Esophagus squamous epithelium (tissue), 4 donors: ENCODE results near the gene CPED1.

Source experiments
- POLR2A ChIP-seq, 4 donors: fragments of 450-650 bp; IDR thresholded peaks; one replicate each; pipeline ENCODE4 v1.6.1; 2017; ENCODE audit warnings: antibody characterized with exemption in 4 of 4, mild to moderate bottlenecking in 4 of 4, moderate library complexity in 3 of 4
- TF ChIP-seq, protein P1 (sequence below), 6 experiments: fragments of 450-650 bp in 4 of 6; fragments of 200-600 bp in 2 of 6; sonication (generic) in 2 of 6; IDR thresholded peaks; one replicate each; pipeline ENCODE4 v1.5.1; 2016 to 2019; ENCODE audit warnings: antibody characterized with exemption in 6 of 6, mild to moderate bottlenecking in 4 of 6, moderate library complexity in 4 of 6

DNA sequence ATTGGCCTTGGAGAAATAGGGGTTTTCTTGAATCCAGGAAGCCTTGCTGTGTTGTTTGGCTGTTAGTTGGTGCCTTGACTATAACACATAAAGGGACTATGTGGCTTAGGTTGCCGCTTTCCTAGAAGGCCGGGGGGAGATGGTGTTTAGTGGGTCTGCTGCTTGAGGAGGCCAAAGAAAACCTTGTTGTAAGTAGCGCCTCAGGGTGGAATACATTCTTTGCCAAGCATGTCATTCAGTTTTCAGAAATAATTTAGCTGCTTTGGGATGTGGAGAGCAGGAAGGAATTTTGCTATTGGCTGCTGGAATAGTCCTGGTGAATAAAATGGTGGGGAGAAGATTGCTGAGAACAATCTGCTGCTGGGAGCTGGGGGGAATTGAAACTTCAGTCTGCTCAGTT lies 207.4 kb downstream of the CPED1 start:
- TF ChIP-seq, protein P1, sequence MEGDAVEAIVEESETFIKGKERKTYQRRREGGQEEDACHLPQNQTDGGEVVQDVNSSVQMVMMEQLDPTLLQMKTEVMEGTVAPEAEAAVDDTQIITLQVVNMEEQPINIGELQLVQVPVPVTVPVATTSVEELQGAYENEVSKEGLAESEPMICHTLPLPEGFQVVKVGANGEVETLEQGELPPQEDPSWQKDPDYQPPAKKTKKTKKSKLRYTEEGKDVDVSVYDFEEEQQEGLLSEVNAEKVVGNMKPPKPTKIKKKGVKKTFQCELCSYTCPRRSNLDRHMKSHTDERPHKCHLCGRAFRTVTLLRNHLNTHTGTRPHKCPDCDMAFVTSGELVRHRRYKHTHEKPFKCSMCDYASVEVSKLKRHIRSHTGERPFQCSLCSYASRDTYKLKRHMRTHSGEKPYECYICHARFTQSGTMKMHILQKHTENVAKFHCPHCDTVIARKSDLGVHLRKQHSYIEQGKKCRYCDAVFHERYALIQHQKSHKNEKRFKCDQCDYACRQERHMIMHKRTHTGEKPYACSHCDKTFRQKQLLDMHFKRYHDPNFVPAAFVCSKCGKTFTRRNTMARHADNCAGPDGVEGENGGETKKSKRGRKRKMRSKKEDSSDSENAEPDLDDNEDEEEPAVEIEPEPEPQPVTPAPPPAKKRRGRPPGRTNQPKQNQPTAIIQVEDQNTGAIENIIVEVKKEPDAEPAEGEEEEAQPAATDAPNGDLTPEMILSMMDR (IDR thresholded peaks at IDR 0.05) = no peak
- TF ChIP-seq POLR2A (IDR thresholded peaks at IDR 0.05) = no peak
